ENCODE data around the gene NOL8.

DNA sequence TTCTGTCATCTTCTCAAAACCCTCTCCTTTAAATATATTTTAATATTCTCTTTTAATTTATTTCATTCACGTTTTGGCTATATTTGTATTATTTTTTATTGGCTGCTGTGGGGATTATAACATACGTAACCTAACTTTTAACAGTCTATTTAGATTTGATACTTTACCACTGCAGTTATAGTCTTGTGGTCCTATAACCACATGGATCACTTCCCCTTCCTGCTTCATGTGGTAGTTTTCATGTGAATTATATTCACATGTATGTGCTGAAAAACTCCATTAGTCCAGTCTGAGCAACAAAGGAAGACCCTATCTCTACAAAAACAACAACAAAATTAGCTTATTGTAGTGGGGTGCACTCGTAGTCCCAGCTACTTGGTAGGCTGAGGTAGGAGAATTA lies 34.9 kb upstream of the NOL8 start:
- no peak for TF ChIP-seq CTCF (IDR thresholded peaks at IDR 0.05; ENCODE audit: low read length)
- TF ChIP-seq EZH2 (optimal IDR thresholded peaks at IDR 0.05; ENCODE audit: low read depth, low read length): no peak
- TF ChIP-seq EZH2phosphoT487 (IDR thresholded peaks at IDR 0.05; ENCODE audit: low read length): no peak
